HG02943 (cell line): ENCODE measurements around the gene FGF14.

Source experiments
- ATAC-seq: cut with Tn5 transposase; IDR thresholded peaks from one replicate; pipeline ENCODE4 v1.9.1; 2021; ENCODE audit warnings: mild to moderate bottlenecking, low read depth, moderate library complexity; ENCODE audit not compliant: unreplicated experiment

The FGF14 gene

DNA sequence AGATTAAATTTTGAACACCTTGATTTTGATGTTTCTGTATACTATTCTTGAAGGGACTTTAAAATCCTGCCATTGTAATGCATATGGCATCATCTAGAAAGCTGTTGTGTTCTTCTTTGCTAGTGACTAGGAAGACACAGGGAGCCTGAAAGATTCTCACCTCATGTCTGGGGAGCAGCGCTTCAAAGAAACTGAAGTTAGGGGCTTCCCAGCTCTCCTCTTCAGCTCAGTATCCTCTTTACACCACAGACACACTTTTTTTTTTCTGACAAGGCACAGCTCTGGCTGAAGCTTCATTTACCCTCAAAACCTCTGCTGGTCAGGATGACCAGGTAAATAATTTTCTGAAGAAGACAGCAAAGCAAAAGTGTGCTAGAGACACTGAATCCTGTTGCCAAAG is 693.7 kb downstream of the FGF14 start:
- no peak for ATAC-seq

GRCh38 chr13:101707659-101708058 is 694.2 kb downstream of the FGF14 start:
- no peak for ATAC-seq

DNA sequence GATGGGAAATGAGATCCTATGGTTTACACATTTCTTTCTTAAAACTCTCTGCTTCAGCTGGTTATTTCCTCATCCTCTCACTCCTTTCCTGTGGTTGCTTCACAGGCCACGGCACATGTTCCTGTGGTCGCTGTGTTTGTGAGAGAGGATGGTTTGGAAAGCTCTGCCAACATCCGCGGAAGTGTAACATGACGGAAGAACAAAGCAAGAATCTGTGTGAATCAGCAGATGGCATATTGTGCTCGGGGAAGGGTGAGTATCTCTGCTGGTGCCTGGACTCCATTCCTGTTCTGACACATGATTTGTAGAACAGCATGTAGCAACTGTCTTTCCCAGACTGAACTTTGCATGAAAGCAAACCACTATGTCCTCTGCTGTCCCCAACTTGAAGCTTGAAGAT is 695.2 kb downstream of the FGF14 start:
- no peak for ATAC-seq

DNA sequence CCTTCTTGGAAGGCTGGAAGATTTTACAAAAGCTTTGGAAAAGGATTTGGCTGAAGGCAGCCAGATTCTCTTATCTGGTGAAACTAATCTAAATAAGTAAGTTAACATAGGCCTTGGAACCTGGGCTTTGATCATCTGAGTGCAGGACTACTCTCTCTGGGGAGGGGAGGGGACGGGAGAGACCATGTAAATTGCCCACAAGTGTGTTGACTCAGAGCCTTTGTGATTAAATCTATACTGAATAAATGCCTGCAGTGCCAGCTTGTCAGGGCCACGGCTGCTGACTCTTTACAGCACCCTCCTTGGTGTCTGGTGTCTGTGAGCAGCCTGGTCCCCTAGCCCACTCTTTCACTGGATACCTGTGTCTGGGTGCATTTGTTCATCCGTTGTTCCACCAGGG is 698.0 kb downstream of the FGF14 start:
- no peak for ATAC-seq

DNA sequence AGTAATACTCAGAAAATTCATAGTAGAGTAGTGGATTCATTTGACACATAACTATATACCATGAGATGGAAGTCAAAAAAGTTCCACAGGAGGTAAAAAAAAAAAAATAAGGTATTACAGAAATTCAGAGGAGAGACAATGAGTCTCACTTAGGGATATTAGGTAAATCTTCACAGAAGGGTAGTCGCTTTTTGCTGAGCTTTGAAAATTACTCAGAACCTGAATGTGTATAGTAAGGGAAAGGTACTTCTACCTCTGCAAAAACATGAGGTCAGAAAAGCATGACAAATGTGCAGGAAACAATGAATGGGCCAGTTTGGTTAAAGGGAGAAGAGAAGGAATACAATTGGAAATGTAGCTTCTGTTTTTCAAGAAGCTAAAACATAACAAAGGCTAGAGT is 698.8 kb downstream of the FGF14 start:
- ATAC-seq, result no peak

DNA sequence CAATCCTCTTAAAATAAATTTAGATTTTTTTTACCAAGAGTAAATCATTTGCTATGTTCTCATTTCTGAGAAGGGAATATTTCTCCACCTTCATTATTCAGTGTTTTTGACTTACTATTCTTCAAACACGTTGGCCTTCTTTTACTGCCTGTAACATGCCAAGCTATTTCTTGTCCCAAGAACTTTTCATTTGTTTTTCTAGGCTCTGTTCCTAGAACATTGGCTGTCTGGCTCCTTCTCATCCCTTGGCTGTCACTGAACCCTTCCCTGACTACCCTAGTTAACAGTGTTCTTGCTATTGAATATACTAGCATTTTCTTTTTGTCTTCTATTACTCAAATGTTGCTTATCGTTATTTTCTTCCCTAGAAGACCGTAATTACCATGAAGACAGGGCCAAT is 701.2 kb downstream of the FGF14 start:
- ATAC-seq, result no peak

DNA sequence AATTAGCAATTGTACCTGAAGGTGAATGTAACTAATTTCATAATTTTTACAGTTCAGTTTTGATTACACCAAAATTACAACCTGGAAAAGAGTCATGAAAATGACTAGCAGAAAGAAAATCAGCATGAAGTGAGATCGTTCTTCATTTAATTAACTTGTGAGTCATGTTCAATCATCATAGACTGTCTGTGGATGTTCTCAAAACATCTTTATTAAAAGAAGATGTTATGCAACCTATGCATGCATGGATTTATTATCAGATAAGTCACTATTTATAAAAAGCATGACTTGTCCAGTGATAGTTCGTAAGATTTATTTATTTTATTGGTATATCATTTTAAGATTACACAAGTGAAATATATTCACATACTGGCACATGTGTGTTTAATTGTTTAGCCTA is 703.4 kb downstream of the FGF14 start:
- ATAC-seq, result no peak

DNA sequence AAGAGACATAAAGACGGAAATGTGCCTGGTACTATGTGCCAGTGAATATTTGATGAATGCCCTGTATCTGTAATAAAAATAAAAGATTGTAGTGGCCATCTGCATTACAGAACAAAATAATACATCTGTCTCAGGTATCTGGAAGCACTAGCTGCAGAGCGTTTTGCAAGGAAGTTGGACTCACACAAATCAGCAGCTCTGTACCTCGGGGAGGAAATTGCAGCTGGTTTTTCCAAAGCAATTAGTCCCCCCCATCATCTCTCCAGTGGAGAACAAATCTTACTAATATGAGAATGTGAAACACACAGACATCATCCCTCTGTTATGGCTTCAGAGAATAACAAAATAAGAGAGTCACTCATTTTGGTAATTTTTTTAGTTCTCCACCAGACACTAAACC is 704.1 kb downstream of the FGF14 start:
- no peak for ATAC-seq

GRCh38 chr13:101695870-101696516 is 705.9 kb downstream of the FGF14 start:
- no peak for ATAC-seq

GRCh38 chr13:101691341-101691860 is 710.4 kb downstream of the FGF14 start:
- ATAC-seq, result no peak

- ATAC-seq, result no peak
Measured at GRCh38 chr13:101690871-101691270, 711.0 kb downstream of the FGF14 start.

DNA sequence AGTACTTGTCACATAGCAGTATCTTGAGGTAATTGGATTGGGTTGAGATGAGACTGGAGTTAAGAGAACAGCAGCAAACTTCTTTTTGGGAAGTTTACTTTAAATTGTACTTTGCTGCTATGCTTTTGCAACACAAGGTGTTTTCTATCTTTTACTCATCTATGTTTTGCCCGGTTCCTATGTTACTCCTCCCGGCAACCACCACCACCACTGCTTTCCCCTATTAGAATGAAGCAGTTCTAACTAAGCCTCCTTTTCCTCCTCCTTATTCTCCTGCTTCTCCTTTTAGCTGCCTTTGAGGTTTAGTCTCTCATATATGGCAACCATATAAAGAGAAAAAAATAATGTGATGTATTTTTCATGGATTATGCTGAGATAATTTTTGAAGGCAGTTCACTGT is 715.8 kb downstream of the FGF14 start:
- ATAC-seq, result no peak

DNA sequence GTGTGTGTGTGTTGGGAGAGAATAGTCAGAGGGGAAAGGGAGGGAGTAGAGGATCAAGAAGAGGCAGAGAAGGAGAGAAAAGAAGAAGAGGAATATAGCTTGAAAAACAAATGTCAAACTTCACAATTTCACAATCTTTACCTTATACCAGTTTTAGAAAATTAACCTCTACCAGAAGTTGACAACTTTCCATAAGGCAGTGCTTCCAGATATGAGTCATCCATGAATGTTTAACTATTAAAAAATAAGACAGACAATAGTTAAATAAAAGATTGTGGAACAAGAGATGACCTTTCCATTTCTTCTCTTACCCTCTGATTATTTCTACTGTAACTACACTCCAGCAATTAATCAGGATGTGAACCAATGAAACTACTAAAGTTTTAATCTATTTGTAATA is 720.0 kb downstream of the FGF14 start:
- no peak for ATAC-seq

DNA sequence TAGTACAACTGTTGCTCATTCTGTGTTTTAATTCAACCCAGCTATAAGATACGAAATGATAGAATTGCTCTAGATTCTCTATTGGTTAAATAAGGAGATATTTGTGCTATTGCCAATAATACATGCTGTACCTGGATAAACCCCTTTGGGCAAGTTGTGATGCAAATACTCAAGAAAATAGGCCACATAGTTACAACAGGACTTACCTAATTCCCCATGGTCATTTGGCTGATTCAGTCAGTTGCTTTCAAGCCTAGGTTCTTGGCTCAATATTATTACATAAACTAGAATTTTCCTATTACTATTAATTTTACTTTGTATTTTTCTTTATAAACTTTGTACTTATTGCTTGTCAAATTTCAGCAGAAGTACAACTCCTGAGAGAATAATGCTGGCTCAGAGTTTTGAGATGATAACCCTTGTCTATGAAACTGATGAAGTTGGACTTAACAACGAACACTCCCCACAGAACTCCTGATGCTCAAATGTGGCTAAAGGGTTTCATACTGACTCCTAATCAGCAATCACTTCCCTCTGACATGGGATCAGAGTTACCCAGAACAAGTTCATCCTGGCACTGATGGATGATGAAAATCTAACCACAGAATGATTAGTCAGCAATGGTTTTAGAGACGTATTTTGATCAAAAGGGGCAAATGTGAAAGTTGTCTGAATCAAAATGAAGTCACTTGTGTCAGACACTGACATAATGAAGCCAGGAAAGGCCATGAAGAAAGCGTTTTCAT is 728.3 kb downstream of the FGF14 start:
- no peak for ATAC-seq

DNA sequence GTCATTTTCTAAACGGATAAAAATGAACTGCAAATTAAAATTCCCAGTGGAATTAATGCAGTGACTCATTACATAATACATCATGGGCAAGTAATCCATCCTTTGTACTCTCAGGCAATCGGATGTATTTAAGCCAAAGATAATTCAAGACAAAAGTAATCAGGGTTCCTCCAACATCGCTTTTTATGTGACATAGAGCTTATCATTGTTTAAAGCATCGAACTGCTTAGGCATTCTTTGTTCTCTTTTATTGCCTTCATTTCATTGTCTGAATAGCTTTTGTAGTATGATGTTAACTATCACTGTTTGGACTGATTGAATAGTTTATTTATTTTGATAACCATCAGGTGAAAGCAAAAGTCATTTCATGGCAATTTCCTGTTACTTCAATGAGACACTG is 740.0 kb downstream of the FGF14 start:
- ATAC-seq, result no peak
